ENCODE measurements around the gene ERVK3-1. TPM values are rescaled to one million over a fixed set of nuclear protein-coding genes. Genes with fewer than 3 reads are reported as not detected.
A peak's percentile ranks its signal among the peaks of the same experiment; 100 is the strongest.
"Not testable (repeated sequence)": the region's sequence is repeated elsewhere in the genome, so short reads cannot be mapped to it uniquely, and the experiment has no call there.

The ERVK3-1 gene
- polyA plus RNA-seq, 4 donors, result 42.7 to 53.2 (median 46.3) TPM

DNA sequence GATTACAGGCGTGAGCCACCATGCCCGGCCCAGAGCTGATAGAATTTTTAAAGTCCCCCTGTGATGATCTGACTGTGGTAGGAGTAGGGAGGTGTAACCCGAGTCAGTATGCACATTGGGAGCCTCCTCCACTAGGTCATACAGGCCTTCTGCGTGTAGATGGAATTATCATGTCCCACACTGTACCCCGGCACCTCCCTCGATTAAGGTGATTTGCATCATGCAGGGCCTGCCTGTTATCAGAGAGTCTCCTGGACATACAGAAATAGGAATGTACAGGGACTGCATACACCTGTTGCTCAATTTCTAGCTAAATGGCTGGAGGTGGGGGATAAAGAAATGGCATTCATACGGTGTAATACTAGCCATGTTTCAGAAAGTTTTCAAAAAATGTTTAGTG, 922 bp upstream of the ERVK3-1 start:
- no peak for DNase-seq (ENCODE audit: low read depth in 4 of 4, low spot score in 3 of 4)

GRCh38 chr19:58304748-58305064, 471 bp upstream of the ERVK3-1 start:
- DNase-seq (ENCODE audit: low read depth in 4 of 4, low spot score in 3 of 4), result no peak

DNA sequence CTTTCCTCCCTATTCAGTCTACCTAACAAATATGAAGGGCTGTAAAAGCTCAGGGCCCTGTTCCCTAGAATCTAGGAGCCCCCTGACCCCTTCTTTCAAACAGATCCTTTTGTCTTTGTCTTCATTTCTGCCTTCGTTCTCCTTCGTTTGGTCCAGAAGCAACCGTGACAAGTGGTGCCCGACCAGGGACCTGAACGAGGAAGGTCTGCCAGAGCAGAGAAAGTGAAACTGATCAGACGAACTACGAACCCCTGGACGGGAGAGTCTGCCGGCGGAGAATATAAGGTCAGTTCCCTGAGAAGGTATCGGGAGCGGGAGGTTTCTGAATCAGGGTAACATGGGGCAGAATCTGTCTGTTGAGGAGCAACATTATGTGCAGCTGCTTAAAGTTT, 751 bp downstream of the ERVK3-1 start:
- no peak for DNase-seq (ENCODE audit: low read depth in 4 of 4, low spot score in 3 of 4)

- DNase-seq (ENCODE audit: low read depth in 4 of 4, low spot score in 3 of 4), result no peak
These were observed 2.6 kb downstream of the ERVK3-1 start for GRCh38 chr19:58307736-58308135.

DNA sequence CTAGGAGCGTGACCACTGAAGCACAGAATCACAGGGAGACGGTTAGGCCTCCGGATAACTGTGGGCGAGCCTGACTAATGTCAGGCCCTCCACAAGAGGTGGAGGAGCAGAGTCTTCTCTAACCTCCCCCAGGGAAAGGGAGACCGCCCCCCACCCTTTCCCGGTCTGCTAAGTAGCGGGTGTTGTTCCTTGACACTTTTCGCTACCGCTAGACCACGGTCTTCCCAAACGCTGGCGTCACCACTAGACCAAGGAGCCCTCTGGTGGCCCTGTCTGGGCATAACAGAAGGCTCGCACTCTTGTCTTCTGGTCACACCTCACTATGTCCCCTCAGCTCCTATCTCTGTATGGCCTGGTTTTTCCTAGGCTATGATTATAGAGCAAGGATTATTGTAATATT, 5.5 kb downstream of the ERVK3-1 start:
- DNase-seq (ENCODE audit: low read depth in 4 of 4, low spot score in 3 of 4), result not testable (repeated sequence)

- no peak for DNase-seq (ENCODE audit: low read depth in 4 of 4, low spot score in 3 of 4)
These were observed 6.2 kb downstream of the ERVK3-1 start for GRCh38 chr19:58311345-58311865.

DNA sequence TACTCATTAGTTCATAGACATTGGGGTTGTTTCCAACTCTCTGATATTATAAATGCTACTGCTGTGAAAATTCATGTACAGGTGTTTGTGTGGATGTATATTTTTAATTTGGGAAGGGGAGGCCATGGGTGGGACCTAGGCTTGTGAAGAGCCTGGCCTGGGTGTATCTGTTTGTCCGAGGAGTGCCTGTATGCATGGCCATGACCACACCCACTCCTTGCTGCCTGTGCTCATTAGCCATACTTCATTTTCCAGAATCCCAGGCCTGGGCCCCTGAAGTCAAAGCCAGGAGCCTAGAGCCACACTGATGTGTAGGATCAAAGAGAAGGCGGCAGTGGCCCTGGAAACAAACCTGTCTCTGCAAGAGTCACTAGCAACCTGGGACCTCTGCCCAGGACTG, 10.4 kb downstream of the ERVK3-1 start:
- no peak for DNase-seq (ENCODE audit: low read depth in 4 of 4, low spot score in 3 of 4)

DNA sequence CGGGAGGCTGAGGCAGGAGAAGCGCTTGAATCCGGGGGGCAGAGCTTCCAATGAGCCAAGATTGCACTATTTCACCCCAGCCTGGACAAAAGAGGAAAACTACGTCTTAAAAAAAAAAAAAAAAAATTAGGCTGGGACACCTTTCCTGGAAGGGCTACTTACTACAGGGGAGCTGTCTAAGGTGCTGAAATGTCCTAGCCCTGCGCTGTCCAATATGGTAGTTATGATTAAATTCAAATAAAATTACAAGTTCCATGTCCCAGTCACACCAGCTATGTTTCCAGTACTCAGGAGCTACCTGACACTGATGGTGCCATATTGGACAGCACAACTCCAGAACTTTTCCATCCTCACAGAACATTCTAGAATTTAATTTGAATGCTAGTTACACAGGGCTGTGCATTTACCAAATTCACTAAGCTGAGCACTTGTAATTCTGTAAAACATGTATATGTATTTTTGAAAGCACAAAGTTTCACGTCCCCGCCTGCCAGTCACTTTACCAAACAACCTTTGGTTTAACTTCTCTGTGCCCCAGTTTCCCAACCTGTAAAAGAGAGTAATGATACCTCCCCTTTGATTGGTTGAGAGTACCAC, 12.4 kb downstream of the ERVK3-1 start:
- peak in 2 of 4 donors; percentile 14 to 37 for DNase-seq (ENCODE audit: low read depth in 4 of 4, low spot score in 3 of 4)

DNA sequence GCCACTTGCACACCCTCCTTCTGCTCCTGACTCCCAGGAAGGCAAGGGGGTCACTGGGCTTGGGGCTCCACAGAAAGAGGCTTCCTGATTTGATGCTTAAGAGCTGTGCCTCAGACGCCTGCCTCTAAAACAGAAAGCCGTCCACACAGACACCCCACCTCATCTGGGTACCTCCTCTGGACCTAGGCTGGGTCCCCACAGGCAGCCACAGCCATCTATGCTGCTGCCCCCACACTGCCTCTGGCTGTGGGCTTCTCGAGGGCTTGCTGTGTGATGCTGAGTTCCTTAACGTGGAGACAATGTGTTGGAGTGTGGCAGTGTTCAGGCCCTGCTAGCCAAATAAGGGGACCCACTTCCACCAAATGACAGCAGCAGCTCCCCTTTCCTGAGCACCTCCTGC, 13.1 kb downstream of the ERVK3-1 start:
- DNase-seq (ENCODE audit: low read depth in 4 of 4, low spot score in 3 of 4), result no peak

GRCh38 chr19:58319241-58319640, 14.1 kb downstream of the ERVK3-1 start:
- DNase-seq (ENCODE audit: low read depth in 4 of 4, low spot score in 3 of 4), result no peak

- no peak for DNase-seq (ENCODE audit: low read depth in 4 of 4, low spot score in 3 of 4)
These were observed 20.3 kb downstream of the ERVK3-1 start for GRCh38 chr19:58325311-58326022.

DNA sequence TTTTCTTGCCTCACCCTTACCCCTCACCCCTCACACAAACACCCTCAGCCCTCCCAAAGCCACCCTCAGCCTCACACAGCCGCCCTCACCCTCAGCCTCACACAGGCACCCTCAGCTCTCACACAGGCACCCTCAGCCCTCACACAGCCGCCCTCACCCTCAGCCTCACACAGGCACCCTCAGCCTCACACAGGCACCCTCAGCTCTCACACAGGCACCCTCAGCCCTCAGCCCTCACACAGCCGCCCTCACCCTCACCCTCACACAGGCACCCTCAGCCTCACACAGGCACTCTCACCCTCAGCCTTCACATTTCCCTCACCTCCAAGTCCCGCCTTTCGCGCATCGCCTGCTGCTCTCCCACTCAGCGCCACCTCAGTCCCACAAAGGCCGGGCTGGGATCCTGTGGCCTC, 21.3 kb downstream of the ERVK3-1 start:
- DNase-seq (ENCODE audit: low read depth in 4 of 4, low spot score in 3 of 4), result no peak

GRCh38 chr19:58326914-58327726, 21.9 kb downstream of the ERVK3-1 start, which contains the start of gene ZSCAN22:
TSS of gene ZSCAN22 (plus strand) at chr19:58326994. CDS start at chr19:58334803, 7,809 bp downstream.
- peak; percentile 89 to 95 (median 92) for DNase-seq (ENCODE audit: low read depth in 4 of 4, low spot score in 3 of 4)

DNA sequence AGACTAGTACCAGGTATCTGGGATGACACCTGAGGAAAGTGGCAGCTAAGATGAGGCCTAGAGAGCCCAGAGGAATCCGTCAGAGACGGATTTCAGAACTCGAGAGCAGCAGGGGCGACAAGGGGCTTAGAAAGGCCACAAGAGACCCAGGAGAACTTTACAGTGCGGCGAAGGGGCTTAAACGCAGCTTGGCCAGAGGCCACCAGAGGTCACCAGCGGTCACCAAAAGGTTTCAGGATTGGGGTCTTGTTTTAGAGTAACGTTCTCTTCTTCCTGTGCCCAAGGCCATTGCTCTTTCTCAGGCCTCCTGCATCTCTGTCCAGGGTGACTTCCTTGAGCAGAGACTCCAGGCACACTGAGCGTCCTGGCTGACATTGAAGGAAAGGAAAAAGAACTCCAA, 23.8 kb downstream of the ERVK3-1 start:
- no peak for DNase-seq (ENCODE audit: low read depth in 4 of 4, low spot score in 3 of 4)

DNA sequence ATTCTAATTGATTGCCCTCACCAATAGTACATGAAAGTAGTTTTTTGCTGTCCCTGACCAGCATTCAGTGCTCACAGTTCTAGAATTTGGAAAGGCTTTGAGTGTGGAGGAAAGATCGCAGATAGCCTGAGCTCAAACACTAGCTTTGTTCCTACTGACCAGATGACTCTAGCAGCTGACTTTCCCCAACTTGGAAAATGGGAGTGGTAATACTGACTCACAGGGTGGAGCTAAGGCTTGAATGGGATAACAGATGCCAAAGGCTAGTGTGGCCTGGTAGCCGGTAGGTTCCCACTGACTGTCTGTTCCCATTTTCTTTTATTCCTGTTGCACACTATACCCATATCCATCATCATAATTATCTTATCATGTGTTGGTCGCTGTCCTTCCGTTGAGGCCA, 25.3 kb downstream of the ERVK3-1 start:
- no peak for DNase-seq (ENCODE audit: low read depth in 4 of 4, low spot score in 3 of 4)

DNA sequence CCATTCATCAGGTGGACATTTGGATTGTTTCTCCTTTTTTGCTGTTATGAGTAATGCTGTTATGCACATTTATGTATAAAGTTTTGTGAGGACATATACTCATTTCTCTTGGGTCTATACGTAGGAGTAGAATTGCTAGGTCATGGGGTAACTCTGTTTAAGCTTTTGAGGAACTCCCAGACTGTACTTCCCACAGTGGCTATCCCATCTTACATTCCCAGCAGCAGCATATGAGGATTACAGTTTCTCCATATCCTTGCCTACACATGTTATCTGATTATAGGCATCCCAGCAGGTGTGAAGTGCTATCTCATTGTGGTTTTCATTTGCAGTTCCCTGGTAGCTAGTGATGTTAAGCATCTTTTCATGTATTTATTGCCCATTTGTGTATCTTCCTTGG, 27.5 kb downstream of the ERVK3-1 start:
- no peak for DNase-seq (ENCODE audit: low read depth in 4 of 4, low spot score in 3 of 4)

GRCh38 chr19:58334691-58335249, 29.6 kb downstream of the ERVK3-1 start:
- DNase-seq (ENCODE audit: low read depth in 4 of 4, low spot score in 3 of 4), result no peak

GRCh38 chr19:58335630-58336029, 30.5 kb downstream of the ERVK3-1 start:
- no peak for DNase-seq (ENCODE audit: low read depth in 4 of 4, low spot score in 3 of 4)

DNA sequence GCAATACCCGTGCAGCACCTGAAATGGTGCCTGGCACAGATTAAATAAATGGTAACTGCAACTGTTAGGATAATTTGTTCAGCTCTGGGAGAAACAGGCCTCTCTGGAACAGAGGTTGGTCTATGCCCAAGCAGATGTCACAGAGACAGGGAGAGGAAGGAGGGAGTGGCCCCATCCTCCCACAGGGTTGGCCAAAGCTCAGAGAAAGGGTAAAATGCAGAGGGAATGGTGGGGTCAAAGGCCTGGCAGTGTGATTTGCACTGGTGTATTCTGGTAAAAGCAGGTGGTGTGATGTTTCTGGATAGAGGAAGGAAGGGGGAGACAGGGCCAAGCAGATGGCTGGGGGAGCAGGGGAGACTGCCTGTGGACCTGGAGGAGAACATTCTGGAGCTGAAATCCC, 31.0 kb downstream of the ERVK3-1 start:
- DNase-seq (ENCODE audit: low read depth in 4 of 4, low spot score in 3 of 4), result no peak

DNA sequence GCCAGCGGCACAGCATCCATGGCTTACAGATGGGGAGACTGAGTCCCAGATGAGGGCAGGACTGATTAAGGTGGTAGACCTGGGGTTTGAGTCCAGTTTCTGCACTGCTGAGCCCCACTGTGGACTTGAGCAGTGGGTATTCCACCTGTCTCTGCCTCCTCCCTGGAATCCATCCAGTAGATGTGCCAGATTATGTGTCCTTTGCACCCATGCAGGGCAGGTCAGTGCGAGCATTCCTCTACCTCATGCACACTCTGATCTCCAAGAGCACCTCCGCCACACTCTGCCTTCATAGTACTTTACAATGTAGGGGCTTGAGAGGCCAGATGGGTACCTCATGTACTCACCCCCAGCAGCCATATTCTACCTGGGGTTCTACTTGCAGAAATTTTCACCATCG, 31.6 kb downstream of the ERVK3-1 start:
- no peak for DNase-seq (ENCODE audit: low read depth in 4 of 4, low spot score in 3 of 4)

DNA sequence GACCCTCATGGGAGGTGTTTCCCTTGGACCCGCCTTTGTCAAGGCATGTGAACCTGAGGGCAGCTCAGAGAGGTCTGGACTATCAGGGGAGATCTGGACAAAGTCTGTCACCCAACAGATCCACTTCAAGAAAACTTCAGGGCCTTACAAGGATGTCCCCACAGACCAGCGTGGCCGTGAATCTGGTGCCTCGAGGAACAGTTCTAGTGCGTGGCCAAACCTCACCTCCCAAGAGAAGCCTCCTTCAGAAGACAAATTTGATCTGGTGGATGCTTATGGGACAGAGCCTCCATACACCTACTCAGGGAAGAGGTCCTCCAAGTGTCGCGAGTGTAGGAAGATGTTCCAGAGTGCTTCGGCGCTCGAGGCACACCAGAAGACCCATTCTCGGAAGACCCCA, 33.2 kb downstream of the ERVK3-1 start:
- no peak for DNase-seq (ENCODE audit: low read depth in 4 of 4, low spot score in 3 of 4)
